ENCODE results near the gene KRTAP5-9. TPM values are rescaled to one million over a fixed set of nuclear protein-coding genes. Genes with fewer than 3 reads are reported as not detected.

The KRTAP5-9 gene
- total and polyA plus RNA-seq, 2 of the 8 experiments (the other 6 are each of a cell fraction or from before 2014, with no cell fraction given) = 0.11 TPM; not detected in 1

- POLR2A ChIA-PET (ENCODE audit: partially characterized antibody) = no interaction called here
- Histone ChIP-seq H3K4ac (replicated peaks; ENCODE audit: insufficient read length, low read depth, low read length) (no peak overlapping the region), H2BK15ac (ENCODE audit: low read length) (no peak overlapping the region)
Measured at GRCh38 chr11:71563406-71563805, 15.2 kb downstream of the KRTAP5-9 start.

More at GRCh38 chr11:71563406-71563805, 15.2 kb downstream of the KRTAP5-9 start:
- Histone ChIP-seq H3K27ac (ENCODE audit: low read depth, low read length) (no peak overlapping the region), H3K56ac (replicated peaks; ENCODE audit: insufficient read length, low read depth, low read length) (no peak overlapping the region), H4K91ac (replicated peaks; ENCODE audit: insufficient read length, low read length) (no peak overlapping the region), H3K79me1 (ENCODE audit: low read depth, low read length) (no peaks in the 10 kb centered on the region), H3K14ac (ENCODE audit: insufficient read length) (no peak overlapping the region), H3K4me3 (ENCODE audit: extremely low read depth in 1 of 4, insufficient read depth in 2 of 4, low read depth in 3 of 4, low read length in 4 of 4) (no peak overlapping the region), H2BK12ac (ENCODE audit: low read depth, low read length) (no peak overlapping the region), H4K20me1 (replicated peaks in 1 of 2; ENCODE audit: control insufficient read depth in 1 of 2, insufficient read depth in 2 of 2, low read length in 2 of 2) (no peaks in the 10 kb centered on the region), H2BK5ac (ENCODE audit: low read depth, low read length) (no peak overlapping the region), H3K9me3 (ENCODE audit: insufficient read depth in 2 of 2, low read depth in 1 of 2, low read length in 1 of 2) (no peaks in the 10 kb centered on the region; a peak in 1 of 4 replicates), H3K4me2 (ENCODE audit: insufficient read depth in 1 of 2, low read depth in 2 of 2, low read length in 2 of 2) (no peak overlapping the region), H3K9ac (replicated peaks in 1 of 4; ENCODE audit: extremely low read depth in 1 of 4, low read depth in 3 of 4, low read length in 3 of 4) (no peak overlapping the region), H3K79me2 (ENCODE audit: control insufficient read depth in 1 of 2, insufficient read depth in 2 of 2, low read length in 2 of 2) (no peaks in the 10 kb centered on the region), H3K18ac (ENCODE audit: extremely low read depth, low read length) (no peak overlapping the region), H3K23ac (ENCODE audit: insufficient read length) (no peak overlapping the region), H3K23me2 (ENCODE audit: low read depth, low read length) (no peaks in the 10 kb centered on the region), H4K5ac (ENCODE audit: insufficient read length, low read depth, low read length) (no peak overlapping the region), H3K27me3 (replicated peaks in 1 of 4; ENCODE audit: control insufficient read depth in 3 of 4, extremely low read depth in 1 of 4, insufficient read depth in 3 of 4, low read length in 3 of 4) (peaks cover 0 to 2% (median 0%) of the 10 kb centered on the region in 4 experiments; a peak in 2 of 7 replicates), H2BK120ac (replicated peaks; ENCODE audit: low read depth, low read length) (no peak overlapping the region), H2AK5ac (ENCODE audit: low read depth, low read length) (no peak overlapping the region), H3K4me1 (replicated peaks in 1 of 4; ENCODE audit: control insufficient read depth in 3 of 4, insufficient read depth in 4 of 4, low read length in 3 of 4) (peaks cover 0 to 4% (median 3%) of the 10 kb centered on the region in 4 experiments; a peak in 4 of 7 replicates), H3K36me3 (ENCODE audit: control insufficient read depth in 2 of 4, insufficient read depth in 4 of 4, low read length in 3 of 4) (no peaks in the 10 kb centered on the region), H2BK20ac (ENCODE audit: low read length) (no peak overlapping the region), H2AFZ (ENCODE audit: low read length) (no peak overlapping the region), H4K8ac (ENCODE audit: extremely low read depth, insufficient read depth, low read length) (no peak overlapping the region)
- FAIRE-seq (peak; percentile 88), DNase-seq (ENCODE audit: low read depth in 1 of 2, low spot score in 2 of 2) (peak in 1 of 2 experiments; percentile 7)
- CTCF ChIA-PET (ENCODE audit: partially characterized antibody) = interaction anchor here (0.6 to 3.9 kb wide), 24 partner anchors 11 to 1314 kb away, joined by 3 to 37 read pairs (median 4); partner anchors contain the start of genes DHCR7, KRTAP5-11 and KRTAP5-9
- TF ChIP-seq CHD1 (IDR thresholded peaks at IDR 0.05; ENCODE audit: low read depth, low read length) (no peak), HDAC2 (IDR thresholded peaks at IDR 0.05; ENCODE audit: borderline replicate concordance in 1 of 2, low read depth in 2 of 2, low read length in 2 of 2) (no peak), YY1 (IDR thresholded peaks at IDR 0.05; ENCODE audit: low read depth, low read length) (no peak), POU5F1 (IDR thresholded peaks at IDR 0.05; ENCODE audit: low read depth, low read length) (no peak), RAD21 (IDR thresholded peaks at IDR 0.05 in 1 of 2, conservative IDR thresholded peaks at IDR 0.05 in 1 of 2; ENCODE audit: low read depth in 2 of 2, low read length in 2 of 2) (peak; percentile 74), CTCF (IDR thresholded peaks at IDR 0.05; ENCODE audit: control extremely low read depth in 1 of 3, insufficient read depth in 1 of 3, low read depth in 1 of 3, low read length in 3 of 3) (peak; percentile 66 to 81 (median 69)), MAX (IDR thresholded peaks at IDR 0.05) (no peak), EZH2 (IDR thresholded peaks at IDR 0.05; ENCODE audit: low read depth, low read length, severe bottlenecking) (no peak)
- 54% methylated on average over 8 of the region's 8 CpGs; no CpG with 5 or more reads in 1 of the 2 experiments for WGBS, 2 experiments (ENCODE audit: extremely low coverage in 1 of 2, insufficient coverage in 1 of 2, insufficient read length in 1 of 2, insufficient replicate concordance in 2 of 2, low coverage in 1 of 2, low lambda C conversion rate in 2 of 2, missing lambda C conversion rate in 1 of 2)

All from H1 (cell line).